Activated T-helper 1 cell treated with anti-CD3 and anti-CD28 coated beads, Interleukin-12 subunit alpha, Interleukin-12 subunit beta, Interleukin-2, Interleukin-4 antibody, amounts not matched to agents 30 ng/mL and 10 ng/mL and 1 ng/mL, durations not matched to agents 14 hours and 24 hours and 36 hours (primary cell): ENCODE measurements around the gene PWP2. TPM values are rescaled to one million over a fixed set of nuclear protein-coding genes. Genes with fewer than 3 reads are reported as not detected.
"Not testable (repeated sequence)": the region's sequence is repeated elsewhere in the genome, so short reads cannot be mapped to it uniquely, and the experiment has no call there.

Experiments
- DNase-seq: peaks from one replicate; pipeline ENCODE4 v3.0.0; 2021; ENCODE audit warnings: low spot score
- H3K27ac Mint-ChIP-seq: one replicate; pipeline ENCODE4 v1.8.0; 2021; ENCODE audit warnings: mild to moderate bottlenecking, mixed read lengths
- H3K27me3 Mint-ChIP-seq: one replicate; pipeline ENCODE4 v1.8.0; 2022; ENCODE audit warnings: mild to moderate bottlenecking, moderate library complexity, mixed read lengths; ENCODE audit not compliant: insufficient read depth
- H3K36me3 Mint-ChIP-seq: one replicate; pipeline ENCODE4 v1.8.0; 2021; ENCODE audit warnings: low read depth, mixed read lengths
- H3K4me1 Mint-ChIP-seq: one replicate; pipeline ENCODE4 v1.8.0; 2021; ENCODE audit warnings: low read depth, mixed read lengths
- H3K4me3 Mint-ChIP-seq: one replicate; pipeline ENCODE4 v1.8.0; 2021; ENCODE audit warnings: mild to moderate bottlenecking, moderate library complexity, mixed read lengths
- H3K9me3 Mint-ChIP-seq: one replicate; pipeline ENCODE4 v1.8.0; 2021; ENCODE audit warnings: mixed read lengths
- intact Hi-C: fragments of 100-400 bp; cut with micrococcal nuclease; formaldehyde crosslinking; loops from one replicate; pipeline ENCODE4 v1.15.1; 2024
- total RNA-seq: library from RNA; stranded (reverse); gene quantifications from 2 replicates; pipeline ENCODE4 v1.2.3, GENCODE V29; 2022

PWP2 gene
- total RNA-seq, 1 donor from 2014 or later: 15.1 TPM

DNA sequence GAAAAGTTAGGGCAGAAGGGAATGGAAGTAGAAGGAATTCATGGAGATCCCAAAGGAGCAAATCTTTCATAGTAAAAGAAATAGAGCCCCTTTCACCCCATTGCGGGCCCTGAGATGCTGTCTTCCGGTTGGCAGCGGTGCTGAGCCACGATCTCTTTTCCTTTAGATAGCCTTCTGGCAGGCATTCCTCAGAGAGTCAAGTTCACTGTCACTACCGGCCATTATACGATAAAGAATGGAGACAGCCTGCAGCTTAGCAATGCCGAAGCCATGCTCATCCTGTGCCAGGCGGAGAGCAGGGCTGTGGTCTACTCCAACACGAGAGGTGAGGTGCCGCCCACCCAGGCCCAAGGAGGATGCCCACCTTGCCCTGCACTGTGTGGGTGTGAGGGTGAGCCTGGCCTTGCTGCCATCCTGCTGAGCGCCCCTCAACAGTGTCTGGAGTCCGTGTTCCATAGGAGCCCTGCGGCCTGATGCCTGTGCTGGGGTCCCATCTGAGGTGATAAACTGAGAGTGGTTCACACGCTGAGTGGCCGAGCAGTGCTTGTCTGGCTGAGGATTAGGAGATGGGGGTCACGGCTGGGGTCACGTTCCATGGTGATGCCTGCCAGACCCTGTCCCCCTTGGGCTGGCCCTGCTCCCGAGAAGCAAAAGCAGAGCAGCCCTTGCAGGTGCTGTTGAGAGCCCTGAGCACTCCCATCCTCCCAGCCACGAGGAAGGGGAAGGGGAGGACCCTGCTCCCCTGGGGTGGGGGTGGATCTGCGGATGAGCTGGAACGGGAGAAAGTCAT lies 20.4 kb upstream of the PWP2 start:
- Mint-ChIP-seq H3K4me1 (peaks cover 85% of the 10 kb centered on the region), H3K4me3 (peak overlapping the region; percentile 86), H3K36me3 (peaks cover 75% of the 10 kb centered on the region), H3K9me3 (no peaks in the 10 kb centered on the region), H3K27me3 (no peaks in the 10 kb centered on the region), H3K27ac (peak overlapping the region; percentile 98)
- intact Hi-C loops: no loop called here
- no peak for DNase-seq

DNA sequence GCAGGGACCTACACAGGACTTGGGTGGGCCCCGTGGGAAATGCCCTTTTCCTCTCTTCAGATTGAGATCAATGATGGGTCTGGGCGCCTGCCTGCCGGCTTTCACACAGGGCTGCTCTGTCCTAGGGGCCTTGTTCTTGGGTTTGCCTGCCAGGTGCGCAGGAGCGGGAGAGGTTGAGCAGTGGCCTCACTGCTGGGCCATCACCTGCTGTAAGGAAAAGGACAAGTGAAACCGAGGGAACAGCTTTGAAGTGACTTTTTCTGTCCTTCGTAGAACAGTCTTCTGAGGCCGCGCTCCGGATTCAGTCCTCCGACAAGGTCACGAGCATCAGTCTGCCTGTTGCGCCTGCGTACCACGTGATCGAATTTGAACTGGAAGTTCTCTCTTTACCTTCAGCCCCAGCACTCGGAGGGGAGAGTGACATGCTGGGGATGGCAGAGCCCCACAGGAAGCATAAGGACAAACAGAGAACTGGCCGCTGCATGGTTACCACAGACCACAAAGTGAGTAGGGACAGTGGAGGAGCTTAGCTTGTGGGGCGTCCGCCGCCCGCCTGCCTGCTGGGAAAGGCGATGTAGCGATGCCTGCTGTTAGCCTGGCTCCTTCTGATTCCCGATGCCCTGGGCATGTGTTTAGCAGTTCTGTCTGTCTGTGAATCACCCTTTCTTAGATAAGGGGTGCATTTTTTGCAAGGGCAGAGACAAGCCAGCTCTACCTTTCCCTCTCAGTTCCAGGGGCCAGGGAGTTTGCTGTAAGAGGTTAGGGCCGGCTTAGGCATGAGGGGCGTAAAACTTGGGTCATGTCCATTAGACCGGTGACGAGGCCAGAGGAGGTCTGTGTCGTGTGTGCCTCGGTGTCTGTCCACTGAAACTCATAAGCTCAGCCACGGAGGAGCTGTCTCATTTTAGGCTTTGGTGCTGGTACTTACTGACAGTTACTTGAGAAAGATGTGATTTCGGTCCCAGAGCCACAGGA lies 19.5 kb upstream of the PWP2 start:
- no peak for DNase-seq
- intact Hi-C loops: no loop called here

DNA sequence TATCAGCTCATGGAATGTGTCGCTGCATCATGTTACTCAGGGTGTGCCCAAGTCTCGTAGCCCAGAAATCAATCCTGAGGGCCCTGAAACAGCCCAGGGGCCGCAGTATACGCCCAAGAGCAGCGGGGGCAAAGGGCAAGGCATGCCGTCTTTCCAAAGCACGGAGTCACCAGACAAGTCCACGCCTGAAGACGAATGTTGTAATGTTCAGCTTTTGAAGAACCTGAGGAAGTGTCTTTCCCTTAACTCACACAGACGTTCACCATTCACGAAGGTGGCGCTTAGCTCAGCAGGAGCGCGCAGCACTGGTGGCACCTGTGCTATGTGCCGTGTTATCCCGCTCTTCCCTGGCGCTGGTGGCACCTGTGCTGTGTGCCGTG lies 18.8 kb upstream of the PWP2 start:
- peak overlapping the region; percentile 87 for H3K27ac Mint-ChIP-seq
- DNase-seq: no peak
- peaks cover 66% of the 10 kb centered on the region for H3K36me3 Mint-ChIP-seq
- no peaks in the 10 kb centered on the region for H3K9me3 Mint-ChIP-seq
- H3K4me1 Mint-ChIP-seq: peaks cover 69% of the 10 kb centered on the region
- peak overlapping the region; percentile 33 for H3K4me3 Mint-ChIP-seq
- no peaks in the 10 kb centered on the region for H3K27me3 Mint-ChIP-seq
- intact Hi-C loops: no loop called here

More for the DNA sequence above, 19.5 kb upstream of the PWP2 start:
- H3K27me3 Mint-ChIP-seq: no peaks in the 10 kb centered on the region
- H3K36me3 Mint-ChIP-seq: peaks cover 73% of the 10 kb centered on the region
- H3K4me1 Mint-ChIP-seq: peaks cover 76% of the 10 kb centered on the region
- H3K9me3 Mint-ChIP-seq: no peaks in the 10 kb centered on the region
- peak overlapping the region; percentile 46 for H3K4me3 Mint-ChIP-seq
- peak overlapping the region; percentile 77 for H3K27ac Mint-ChIP-seq

DNA sequence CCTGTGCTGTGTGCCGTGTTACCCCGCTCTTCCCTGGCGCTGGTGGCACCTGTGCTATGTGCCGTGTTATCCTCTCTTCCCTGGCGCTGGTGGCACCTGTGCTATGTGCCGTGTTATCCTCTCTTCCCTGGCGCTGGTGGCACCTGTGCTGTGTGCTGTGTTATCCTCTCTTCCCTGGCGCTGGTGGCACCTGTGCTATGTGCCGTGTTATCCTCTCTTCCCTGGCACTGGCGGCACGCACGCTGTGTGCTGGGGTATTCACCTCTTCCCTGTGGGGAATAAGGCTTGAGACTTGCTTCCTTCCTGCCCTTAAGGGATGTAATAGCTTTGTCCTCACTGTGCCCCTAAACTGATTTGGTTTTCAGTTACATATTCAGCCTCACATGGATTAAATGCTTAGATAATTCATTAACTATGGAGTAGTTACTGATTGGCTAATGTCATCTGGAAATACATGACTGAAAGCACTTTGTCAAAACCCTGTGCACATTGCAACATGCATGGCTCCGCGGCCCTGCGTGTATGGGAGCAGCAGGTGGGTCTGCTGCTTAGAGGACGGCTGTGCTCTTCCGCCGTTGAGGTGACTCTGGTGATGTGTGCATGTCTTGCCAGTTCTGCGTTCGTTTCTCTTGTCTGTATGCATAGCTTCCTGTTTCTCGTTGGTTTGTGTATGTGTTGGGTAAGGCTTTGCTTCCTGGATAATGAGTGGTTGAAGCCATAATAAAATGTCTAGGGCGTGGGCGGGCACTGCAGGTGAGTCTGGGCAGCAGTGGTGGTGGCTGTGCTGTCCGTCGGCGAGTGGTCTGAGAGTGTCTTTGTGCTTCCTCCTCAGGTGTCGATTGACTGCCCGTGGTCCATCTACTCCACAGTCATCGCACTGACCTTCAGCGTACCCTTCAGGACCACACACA lies 17.9 kb upstream of the PWP2 start:
- H3K9me3 Mint-ChIP-seq: no peaks in the 10 kb centered on the region
- H3K4me3 Mint-ChIP-seq: peak overlapping the region; percentile 61
- H3K4me1 Mint-ChIP-seq: peaks cover 66% of the 10 kb centered on the region
- H3K36me3 Mint-ChIP-seq: peaks cover 70% of the 10 kb centered on the region
- H3K27me3 Mint-ChIP-seq: no peaks in the 10 kb centered on the region
- H3K27ac Mint-ChIP-seq: peak overlapping the region; percentile 87
- DNase-seq: peak; percentile 39
- intact Hi-C loops: no loop called here

DNA sequence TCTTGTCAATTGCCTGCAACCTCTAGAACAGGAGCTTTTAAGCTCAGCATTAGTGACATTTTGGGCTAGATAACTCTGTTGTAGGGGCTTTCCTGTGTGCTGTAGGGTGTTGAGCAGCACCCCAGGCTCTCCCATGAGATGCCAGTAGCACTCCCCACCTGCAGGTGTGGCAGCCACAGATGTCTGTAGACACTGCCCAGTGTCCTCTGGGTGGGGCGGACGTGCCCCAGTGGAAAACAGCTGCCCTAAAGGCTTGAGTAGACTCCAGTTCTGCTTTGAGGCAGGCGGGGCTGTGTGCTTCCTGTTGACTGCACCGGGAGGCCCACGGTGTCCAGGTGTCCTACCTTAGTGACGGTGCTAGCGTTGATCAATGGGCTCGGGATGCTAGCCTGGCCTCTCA lies 16.9 kb upstream of the PWP2 start:
- peak overlapping the region; percentile 87 for H3K27ac Mint-ChIP-seq
- DNase-seq: no peak
- H3K4me3 Mint-ChIP-seq: peak overlapping the region; percentile 66
- peaks cover 55% of the 10 kb centered on the region for H3K4me1 Mint-ChIP-seq
- peaks cover 64% of the 10 kb centered on the region for H3K36me3 Mint-ChIP-seq
- intact Hi-C loops: no loop called here
- H3K9me3 Mint-ChIP-seq: no peaks in the 10 kb centered on the region
- no peaks in the 10 kb centered on the region for H3K27me3 Mint-ChIP-seq

DNA sequence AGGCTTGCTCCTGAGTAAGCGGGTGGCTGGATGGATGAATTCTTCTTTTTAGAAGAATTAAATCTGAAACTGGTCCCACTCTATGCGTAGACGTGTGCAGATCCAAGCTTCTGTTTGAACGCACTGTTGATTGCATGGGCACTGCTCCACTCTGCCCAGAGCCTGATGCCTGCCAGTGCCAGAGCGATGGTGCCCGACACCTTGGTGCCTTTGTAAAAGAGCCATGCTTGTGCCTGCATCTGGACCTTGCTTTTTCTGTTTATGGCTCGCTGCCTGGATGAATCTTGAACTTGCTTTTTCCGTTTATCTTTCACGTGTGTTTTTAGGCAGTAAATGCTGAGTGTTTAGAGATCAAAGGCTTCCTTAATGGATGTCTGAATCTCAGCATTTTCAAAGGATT lies 15.0 kb upstream of the PWP2 start:
- Mint-ChIP-seq H3K27me3 (no peaks in the 10 kb centered on the region), H3K36me3 (peaks cover 50% of the 10 kb centered on the region), H3K27ac (no peak overlapping the region), H3K9me3 (no peaks in the 10 kb centered on the region), H3K4me3 (no peak overlapping the region), H3K4me1 (peaks cover 38% of the 10 kb centered on the region)
- DNase-seq: no peak
- intact Hi-C loops: no loop called here

DNA sequence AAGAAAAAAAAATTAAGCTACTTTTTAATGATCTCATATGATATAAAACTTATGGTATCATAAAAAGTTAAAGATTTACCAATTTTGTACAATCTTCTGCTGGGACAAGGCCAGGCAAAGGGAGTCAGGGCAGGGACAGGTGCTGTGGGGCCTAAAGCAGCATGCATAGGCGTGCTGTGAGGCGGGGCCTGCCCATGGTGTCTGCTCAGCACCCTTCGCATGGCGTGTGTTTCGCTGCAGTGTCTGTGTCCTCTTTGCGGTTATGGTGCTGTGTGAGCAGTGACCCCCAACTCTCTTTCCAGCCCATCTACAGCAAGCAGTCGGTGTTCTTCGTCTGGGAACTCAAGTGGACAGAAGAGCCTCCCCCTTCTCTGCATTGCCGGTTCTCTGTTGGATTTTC lies 13.4 kb upstream of the PWP2 start:
- Mint-ChIP-seq H3K4me3 (no peak overlapping the region), H3K36me3 (peaks cover 34% of the 10 kb centered on the region), H3K9me3 (no peaks in the 10 kb centered on the region), H3K27ac (peak overlapping the region; percentile 47), H3K4me1 (peaks cover 24% of the 10 kb centered on the region), H3K27me3 (no peaks in the 10 kb centered on the region)
- DNase-seq: no peak
- intact Hi-C loops: no loop called here

DNA sequence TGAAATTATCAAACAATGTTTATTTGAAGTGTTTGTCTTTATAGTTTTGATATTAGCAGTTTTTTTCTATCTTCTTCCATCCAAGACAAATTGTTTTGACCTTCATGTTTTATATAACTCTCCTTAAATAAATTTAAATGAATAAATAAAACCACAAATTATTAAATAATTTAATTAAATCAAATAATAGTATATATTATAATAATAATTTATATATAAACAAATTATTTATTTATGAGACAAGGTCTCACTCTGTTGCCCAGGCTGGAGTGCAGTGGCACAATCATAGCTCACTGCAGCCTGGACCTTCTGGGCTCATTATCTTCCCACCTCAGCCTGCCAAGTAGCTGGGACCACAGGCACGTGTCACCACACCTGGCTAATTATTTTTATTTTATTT lies 12.4 kb upstream of the PWP2 start:
- H3K9me3 Mint-ChIP-seq: no peaks in the 10 kb centered on the region
- peaks cover 24% of the 10 kb centered on the region for H3K36me3 Mint-ChIP-seq

DNA sequence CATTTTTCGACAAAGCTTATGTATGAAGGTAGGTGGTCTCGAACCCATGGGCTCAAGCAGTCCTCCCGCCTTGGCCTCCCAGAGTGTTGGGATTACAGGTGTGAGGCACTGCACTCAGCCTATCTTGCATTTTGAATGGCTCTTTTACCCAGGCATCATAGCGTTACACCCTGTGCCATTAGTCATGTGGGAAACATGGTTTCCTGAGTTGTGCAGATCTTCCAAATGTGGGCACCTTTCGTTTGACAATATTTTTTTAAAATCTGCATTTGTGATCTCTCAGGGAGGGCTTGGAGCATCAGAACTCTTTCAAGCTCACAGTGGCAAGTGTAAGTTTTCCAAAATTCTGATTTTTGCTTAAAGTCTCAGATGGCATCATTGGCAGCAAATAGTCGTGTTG lies 8.7 kb upstream of the PWP2 start:
- H3K4me1 Mint-ChIP-seq: not testable (repeated sequence)

More for the DNA sequence above, 12.4 kb upstream of the PWP2 start:
- Mint-ChIP-seq H3K4me3 (no peak overlapping the region), H3K4me1 (peaks cover 14% of the 10 kb centered on the region), H3K27me3 (no peaks in the 10 kb centered on the region), H3K27ac (no peak overlapping the region)
- DNase-seq: no peak
- intact Hi-C loops: no loop called here

DNA sequence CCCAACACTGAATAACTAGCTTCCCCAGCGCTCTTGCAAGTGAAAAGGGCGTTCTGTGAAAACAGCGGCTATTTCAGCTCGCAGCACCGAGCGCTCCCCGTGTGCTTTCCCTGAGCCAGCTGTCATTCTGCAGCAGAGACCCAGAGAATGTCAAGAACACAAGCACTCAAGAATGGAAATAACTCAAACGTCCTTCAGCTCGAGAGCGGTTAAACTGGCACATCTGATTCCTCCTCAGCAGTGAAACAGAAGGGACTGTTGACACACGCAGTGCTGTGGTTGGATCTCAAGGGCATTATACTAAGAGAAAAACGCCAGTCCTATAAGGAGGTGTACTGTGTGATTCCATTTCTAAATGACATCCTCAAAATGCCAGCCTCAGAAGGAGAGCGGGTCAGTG lies 8.2 kb upstream of the PWP2 start:
- H3K27ac Mint-ChIP-seq, H3K4me1 Mint-ChIP-seq, H3K4me3 Mint-ChIP-seq, H3K27me3 Mint-ChIP-seq, H3K9me3 Mint-ChIP-seq, H3K36me3 Mint-ChIP-seq, DNase-seq, intact Hi-C loops: not testable (repeated sequence)

More for the DNA sequence above, 8.7 kb upstream of the PWP2 start:
- H3K36me3 Mint-ChIP-seq, DNase-seq, intact Hi-C loops, H3K27me3 Mint-ChIP-seq, H3K4me3 Mint-ChIP-seq, H3K27ac Mint-ChIP-seq, H3K9me3 Mint-ChIP-seq: not testable (repeated sequence)

DNA sequence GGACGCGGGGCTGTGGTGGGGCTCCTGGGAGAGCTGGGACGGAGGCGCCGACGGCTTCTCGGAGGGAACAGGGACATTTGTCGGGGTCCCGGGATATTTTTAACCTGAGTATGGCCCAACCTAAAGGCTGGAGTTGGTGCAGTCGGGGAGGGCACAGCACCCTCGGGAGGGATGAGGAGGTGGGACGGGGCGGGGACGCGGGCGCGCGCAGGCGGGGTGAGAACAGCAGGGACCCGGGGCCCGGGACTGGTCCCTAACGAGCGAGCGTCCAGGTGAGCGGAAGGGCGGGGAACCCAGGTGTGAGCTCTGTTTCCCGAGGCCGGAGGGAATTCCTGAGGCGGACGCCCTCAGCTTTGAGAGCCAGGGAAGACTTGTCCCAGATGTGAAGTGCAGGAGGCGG lies 390 bp downstream of the PWP2 start:
- H3K27ac Mint-ChIP-seq, intact Hi-C loops, H3K4me3 Mint-ChIP-seq, H3K9me3 Mint-ChIP-seq, H3K4me1 Mint-ChIP-seq, H3K36me3 Mint-ChIP-seq, DNase-seq, H3K27me3 Mint-ChIP-seq: not testable (repeated sequence)

DNA sequence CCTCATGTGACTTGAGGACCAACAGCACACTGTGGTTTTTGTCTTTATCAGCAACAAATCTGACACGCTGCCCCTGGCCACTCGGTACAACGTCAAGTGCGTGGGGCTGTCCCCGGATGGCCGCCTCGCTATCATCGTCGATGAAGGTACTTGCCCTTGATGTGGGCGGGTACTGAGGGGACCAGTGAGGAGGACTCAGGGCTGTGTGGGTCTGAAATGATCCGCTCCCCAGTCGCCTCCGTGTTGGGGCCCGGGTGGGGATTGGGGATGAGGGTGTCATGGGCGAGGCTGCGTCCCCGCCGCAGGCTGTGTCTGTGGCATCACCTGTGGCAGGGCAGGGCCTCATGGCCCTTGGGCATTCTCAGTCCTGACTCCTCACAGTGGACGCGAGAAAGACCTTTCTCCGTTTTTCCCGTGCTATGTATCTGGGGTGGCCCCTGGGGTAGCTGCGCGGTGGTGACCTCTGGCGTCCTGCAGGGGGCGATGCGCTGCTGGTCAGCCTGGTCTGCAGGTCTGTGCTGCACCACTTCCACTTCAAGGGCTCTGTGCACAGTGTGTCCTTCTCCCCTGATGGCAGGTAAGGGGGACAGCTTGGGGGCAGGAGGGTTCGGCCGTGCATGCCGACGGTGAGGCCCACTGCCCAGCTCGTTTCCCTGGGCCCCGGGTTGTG lies 6.6 kb downstream of the PWP2 start:
- H3K27me3 Mint-ChIP-seq, H3K27ac Mint-ChIP-seq, H3K36me3 Mint-ChIP-seq, H3K4me3 Mint-ChIP-seq, DNase-seq, intact Hi-C loops, H3K4me1 Mint-ChIP-seq, H3K9me3 Mint-ChIP-seq: not testable (repeated sequence)
